ENCODE results near the gene EFCAB13. TPM values are rescaled to one million over a fixed set of nuclear protein-coding genes. Genes with fewer than 3 reads are reported as not detected.

The EFCAB13 gene
- total RNA-seq, 1 experiment from 2014 or later: 7.1 TPM

- Histone ChIP-seq H3K9me3 (ENCODE audit: control insufficient read depth, insufficient read depth, low read depth, low read length) (no peaks in the 10 kb centered on the region), H3K27ac (ENCODE audit: low read length) (no peak overlapping the region), H3K4me3 (ENCODE audit: low read depth in 2 of 2, low read length in 2 of 2) (no peak overlapping the region), H3K4me1 (ENCODE audit: control insufficient read depth, insufficient read depth, low read length) (no peaks in the 10 kb centered on the region), H3K27me3 (ENCODE audit: control insufficient read depth, insufficient read depth, low read length) (no peaks in the 10 kb centered on the region), H3K36me3 (ENCODE audit: control insufficient read depth, insufficient read depth, low read length) (no peaks in the 10 kb centered on the region)
- CTCF ChIA-PET: no interaction called here
- POLR2A ChIA-PET: no interaction called here
- no peak for ATAC-seq
- intact Hi-C loops (cut with micrococcal nuclease; ENCODE audit: unreplicated experiment) (no loop called here), in situ Hi-C loops (cut with HindIII; ENCODE audit: low pct_unique_long_range_greater_than_20kb, low sequenced_read_pairs) (no loop called here)
- no peak for DNase-seq (ENCODE audit: low read depth, low spot score)
- TF ChIP-seq CTCF (IDR thresholded peaks at IDR 0.05) (no peak), TCF7L2 (IDR thresholded peaks at IDR 0.05; ENCODE audit: low read depth, low read length) (no peak), SIN3A (IDR thresholded peaks at IDR 0.05; ENCODE audit: borderline replicate concordance, insufficient read depth, low read depth, low read length) (no peak), REST (IDR thresholded peaks at IDR 0.05; ENCODE audit: insufficient read depth in 1 of 2, low read depth in 2 of 2, low read length in 1 of 2) (no peak), POLR2AphosphoS5 (IDR thresholded peaks at IDR 0.05; ENCODE audit: low read depth, low read length) (no peak)
- no TSS peak for BruUV-seq (replicated peaks)
Observed at GRCh38 chr17:47286198-47286914, 37.4 kb upstream of the EFCAB13 start.

GRCh38 chr17:47287068-47287467 lies 36.7 kb upstream of the EFCAB13 start:
- in situ Hi-C loops (cut with HindIII; ENCODE audit: low pct_unique_long_range_greater_than_20kb, low sequenced_read_pairs) (no loop called here), intact Hi-C loops (cut with micrococcal nuclease; ENCODE audit: unreplicated experiment) (no loop called here)
- Histone ChIP-seq H3K4me3 (ENCODE audit: low read depth in 2 of 2, low read length in 2 of 2) (no peak overlapping the region), H3K27ac (ENCODE audit: low read length) (no peak overlapping the region), H3K27me3 (ENCODE audit: control insufficient read depth, insufficient read depth, low read length) (no peaks in the 10 kb centered on the region), H3K4me1 (ENCODE audit: control insufficient read depth, insufficient read depth, low read length) (no peaks in the 10 kb centered on the region), H3K36me3 (ENCODE audit: control insufficient read depth, insufficient read depth, low read length) (no peaks in the 10 kb centered on the region), H3K9me3 (ENCODE audit: control insufficient read depth, insufficient read depth, low read depth, low read length) (no peaks in the 10 kb centered on the region)
- no peak for TF ChIP-seq POLR2AphosphoS5 (IDR thresholded peaks at IDR 0.05; ENCODE audit: low read depth, low read length)
- TF ChIP-seq SIN3A (IDR thresholded peaks at IDR 0.05; ENCODE audit: borderline replicate concordance, insufficient read depth, low read depth, low read length): no peak
- no peak for TF ChIP-seq REST (IDR thresholded peaks at IDR 0.05; ENCODE audit: insufficient read depth in 1 of 2, low read depth in 2 of 2, low read length in 1 of 2)
- no peak for TF ChIP-seq CTCF (IDR thresholded peaks at IDR 0.05)
- TF ChIP-seq TCF7L2 (IDR thresholded peaks at IDR 0.05; ENCODE audit: low read depth, low read length): no peak
- DNase-seq (ENCODE audit: low read depth, low spot score): no peak
- BruUV-seq (replicated peaks): no TSS peak
- ChIA-PET CTCF (no interaction called here), POLR2A (interaction anchor here (0.6 kb wide), 1 partner anchor 80 kb away, joined by 3 read pairs; no protein-coding TSS in a partner anchor)
- ATAC-seq: no peak
